BJ (cell line): Measurements from ENCODE around the gene SYPL1. TPM values are rescaled to one million over a fixed set of nuclear protein-coding genes. Genes with fewer than 3 reads are reported as not detected.

Experiments
- CTCF ChIA-PET: fragments of 350-600 bp; formaldehyde crosslinking; extraction: SDS; loops from one replicate; lab custom pipeline; 2021; ENCODE audit warnings: antibody characterized with exemption, inconsistent platforms; lab: Yijun Ruan, JAX
- POLR2A ChIA-PET: fragments of 300-600 bp; sonication (Branson Sonifier 250); formaldehyde crosslinking; extraction: SDS; loops from one replicate; lab custom pipeline; 2021; ENCODE audit warnings: antibody characterized with exemption; lab: Charles Lee
- DNase-seq: peaks from one replicate; pipeline ENCODE4 v3.0.0-alpha.2; 2011; ENCODE audit warnings: low read depth
- H3K27me3 ChIP-seq: 2 replicates; pipeline ENCODE4 v1.6.0; 2011; ENCODE audit warnings: low read length; ENCODE audit not compliant: control insufficient read depth, insufficient read depth
- H3K36me3 ChIP-seq: 2 replicates; pipeline ENCODE4 v1.5.1; 2011; ENCODE audit warnings: low read length; ENCODE audit not compliant: control insufficient read depth, insufficient read depth
- H3K4me3 ChIP-seq: 2 replicates; pipeline ENCODE4 v1.5.1; 2011; ENCODE audit warnings: low read depth, mild to moderate bottlenecking, control low read depth, low read length
- CTCF ChIP-seq: IDR thresholded peaks from 2 replicates; pipeline ENCODE4 v1.5.1; 2011; ENCODE audit warnings: low read depth, mild to moderate bottlenecking, control low read depth, inconsistent platforms, low read length, moderate library complexity; ENCODE audit not compliant: insufficient read depth
- polyA plus RNA-seq: library from polyadenylated mRNA; depleted of rRNA; stranded (reverse); fragments of >200 nt; gene quantifications from 2 replicates; pipeline ENCODE4 v1.2.3, GENCODE V29; 2011

The SYPL1 gene
- polyA plus RNA-seq, 1 experiment: 39.9 TPM

GRCh38 chr7:106151459-106152312, 39.6 kb upstream of the SYPL1 start:
- POLR2A ChIA-PET: no interaction called here
- no peak overlapping the region for H3K4me3 ChIP-seq
- TF ChIP-seq CTCF: no peak
- H3K27me3 ChIP-seq: peaks cover 7% of the 10 kb centered on the region
- CTCF ChIA-PET: interaction anchor here (0.6 to 9.5 kb wide), 7 partner anchors 10 to 372 kb away, joined by 3 to 184 read pairs (median 6); no protein-coding TSS in a partner anchor
- DNase-seq: no peak
- no peaks in the 10 kb centered on the region for H3K36me3 ChIP-seq

- TF ChIP-seq CTCF: no peak
- H3K36me3 ChIP-seq: no peaks in the 10 kb centered on the region
- H3K4me3 ChIP-seq: no peak overlapping the region
- ChIA-PET CTCF (interaction anchor here (1.2 to 1.6 kb wide), 4 partner anchors 8 to 87 kb away, joined by 4 to 6 read pairs (median 4); no protein-coding TSS in a partner anchor), POLR2A (no interaction called here)
- peaks cover 6% of the 10 kb centered on the region for H3K27me3 ChIP-seq
- no peak for DNase-seq
These were observed 31.7 kb upstream of the SYPL1 start for GRCh38 chr7:106143711-106144337.

GRCh38 chr7:106142136-106142535, 30.0 kb upstream of the SYPL1 start:
- no peaks in the 10 kb centered on the region for H3K36me3 ChIP-seq
- POLR2A ChIA-PET: no interaction called here
- CTCF ChIA-PET: interaction anchor here (1.8 kb wide), 1 partner anchor 84 kb away, joined by 5 read pairs; no protein-coding TSS in a partner anchor
- TF ChIP-seq CTCF: no peak
- H3K4me3 ChIP-seq: no peak overlapping the region
- no peak for DNase-seq
- peaks cover 6% of the 10 kb centered on the region for H3K27me3 ChIP-seq

DNA sequence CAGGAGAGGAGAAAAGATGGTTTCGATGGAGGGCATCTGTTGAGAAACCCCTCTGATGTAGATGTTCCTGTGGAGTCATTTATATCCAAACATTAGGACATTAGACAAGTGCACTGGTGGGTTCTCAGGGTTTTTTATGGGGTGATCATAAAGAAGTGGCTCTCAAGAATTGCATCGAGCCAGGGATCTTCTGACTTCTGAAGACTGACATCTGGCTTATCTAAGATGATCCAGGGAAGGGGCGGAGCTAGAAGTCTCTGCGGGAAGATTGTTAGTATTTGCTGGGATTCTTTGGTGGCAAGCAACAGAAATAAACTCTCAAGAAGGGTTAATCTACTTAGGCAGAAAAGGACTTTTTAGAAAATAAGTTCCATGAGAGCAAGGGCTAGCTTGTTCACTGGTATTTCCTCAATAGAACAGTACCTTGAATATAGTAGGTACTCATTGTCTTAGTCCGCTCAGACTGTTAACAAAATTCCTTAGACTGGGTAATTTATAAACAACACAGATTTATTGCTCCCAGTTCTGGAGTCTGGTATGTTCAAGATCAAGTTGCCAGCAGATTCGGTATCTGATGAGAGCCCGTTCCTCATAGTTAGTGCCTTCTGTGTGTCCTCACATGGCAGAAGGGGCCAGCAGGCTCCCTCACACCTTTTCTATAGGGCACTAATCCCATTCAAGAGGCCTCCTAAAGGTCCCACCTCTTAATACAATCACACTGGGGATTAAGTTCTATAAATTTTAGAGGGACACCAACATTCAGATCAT, 28.5 kb upstream of the SYPL1 start:
- CTCF ChIA-PET: interaction anchor here (1.1 to 3.0 kb wide), 2 partner anchors 14 to 83 kb away, joined by 3 to 11 read pairs; no protein-coding TSS in a partner anchor
- no peak for TF ChIP-seq CTCF

More for the DNA sequence above, 28.5 kb upstream of the SYPL1 start:
- POLR2A ChIA-PET: no interaction called here
- H3K36me3 ChIP-seq: no peaks in the 10 kb centered on the region
- DNase-seq: no peak
- peaks cover 7% of the 10 kb centered on the region for H3K27me3 ChIP-seq
- no peak overlapping the region for H3K4me3 ChIP-seq
